ENCODE measurements around the gene RGMB. TPM values are rescaled to one million over a fixed set of nuclear protein-coding genes. Genes with fewer than 3 reads are reported as not detected.

RGMB gene
- total RNA-seq, 1 donor, result 70.9 TPM

DNA sequence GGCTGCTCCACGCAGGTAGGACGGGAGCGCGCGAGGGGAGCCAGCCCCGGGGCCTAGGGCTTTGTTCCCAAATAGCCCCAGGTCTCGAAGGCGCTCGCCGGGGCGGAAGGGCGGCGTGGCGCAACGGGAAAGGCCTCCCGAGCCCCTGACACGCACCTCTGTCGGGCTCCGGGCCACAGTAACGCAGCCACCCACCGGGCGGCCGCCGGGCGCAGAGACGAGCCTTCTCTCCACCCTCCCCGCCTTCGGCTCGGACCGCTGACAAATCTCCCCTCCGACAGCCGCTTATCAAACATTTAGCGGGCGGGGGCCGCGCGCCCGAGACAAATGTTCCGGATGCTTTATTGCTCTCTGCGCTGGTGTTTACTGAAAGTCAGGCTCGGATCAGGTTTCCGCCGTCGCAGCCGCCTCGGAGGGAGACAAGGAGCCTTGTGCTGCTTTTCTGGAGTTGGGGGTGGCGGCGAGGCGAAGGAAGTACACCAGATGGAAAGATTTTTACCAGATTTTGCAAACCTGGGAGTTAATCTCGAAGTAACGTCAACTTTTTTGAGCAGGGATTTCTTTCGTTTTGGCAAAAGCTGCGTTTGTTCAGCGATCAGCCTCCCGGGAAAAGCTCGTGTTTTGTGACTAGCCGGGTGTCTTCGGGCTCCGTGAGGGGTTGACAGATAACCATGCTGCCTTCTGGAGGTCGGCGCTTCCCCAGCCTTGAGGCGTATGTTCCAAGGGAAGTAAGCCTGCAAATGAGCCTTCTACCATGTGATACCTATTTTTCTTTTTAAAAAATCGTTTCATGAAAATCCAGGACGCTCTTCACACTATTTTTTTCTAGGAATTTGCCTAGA, 950 bp downstream of the RGMB start:
- peak overlapping the region; percentile 80 for H3K4me2 ChIP-seq (ENCODE audit: insufficient read depth, low read length)
- H3K27me3 ChIP-seq (ENCODE audit: insufficient read depth, low read length), result no peaks in the 10 kb centered on the region
- peaks cover 19% of the 10 kb centered on the region for H3K36me3 ChIP-seq (ENCODE audit: insufficient read depth, low read length)
- peaks cover 45% of the 10 kb centered on the region for H4K20me1 ChIP-seq (ENCODE audit: insufficient read depth, low read length)
- no peak for DNase-seq (ENCODE audit: insufficient read length, low spot score, missing footprints)
- TF ChIP-seq, protein P1, sequence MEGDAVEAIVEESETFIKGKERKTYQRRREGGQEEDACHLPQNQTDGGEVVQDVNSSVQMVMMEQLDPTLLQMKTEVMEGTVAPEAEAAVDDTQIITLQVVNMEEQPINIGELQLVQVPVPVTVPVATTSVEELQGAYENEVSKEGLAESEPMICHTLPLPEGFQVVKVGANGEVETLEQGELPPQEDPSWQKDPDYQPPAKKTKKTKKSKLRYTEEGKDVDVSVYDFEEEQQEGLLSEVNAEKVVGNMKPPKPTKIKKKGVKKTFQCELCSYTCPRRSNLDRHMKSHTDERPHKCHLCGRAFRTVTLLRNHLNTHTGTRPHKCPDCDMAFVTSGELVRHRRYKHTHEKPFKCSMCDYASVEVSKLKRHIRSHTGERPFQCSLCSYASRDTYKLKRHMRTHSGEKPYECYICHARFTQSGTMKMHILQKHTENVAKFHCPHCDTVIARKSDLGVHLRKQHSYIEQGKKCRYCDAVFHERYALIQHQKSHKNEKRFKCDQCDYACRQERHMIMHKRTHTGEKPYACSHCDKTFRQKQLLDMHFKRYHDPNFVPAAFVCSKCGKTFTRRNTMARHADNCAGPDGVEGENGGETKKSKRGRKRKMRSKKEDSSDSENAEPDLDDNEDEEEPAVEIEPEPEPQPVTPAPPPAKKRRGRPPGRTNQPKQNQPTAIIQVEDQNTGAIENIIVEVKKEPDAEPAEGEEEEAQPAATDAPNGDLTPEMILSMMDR (IDR thresholded peaks at IDR 0.05; ENCODE audit: extremely low read depth, low read depth, low read length), result no peak
- H3K4me1 ChIP-seq (ENCODE audit: insufficient read depth, low read length), result peaks cover 45% of the 10 kb centered on the region
- H3K27ac ChIP-seq (ENCODE audit: low read depth, low read length), result peak overlapping the region; percentile 84
- no peaks in the 10 kb centered on the region for H3K9me3 ChIP-seq (ENCODE audit: low read depth, low read length)
- H3K79me2 ChIP-seq (ENCODE audit: insufficient read depth, low read length), result peaks cover 95% of the 10 kb centered on the region
- H3K4me3 ChIP-seq (ENCODE audit: insufficient read depth, low read length), result peak overlapping the region; percentile 78
- H2AFZ ChIP-seq (ENCODE audit: low read length), result no peak overlapping the region

DNA sequence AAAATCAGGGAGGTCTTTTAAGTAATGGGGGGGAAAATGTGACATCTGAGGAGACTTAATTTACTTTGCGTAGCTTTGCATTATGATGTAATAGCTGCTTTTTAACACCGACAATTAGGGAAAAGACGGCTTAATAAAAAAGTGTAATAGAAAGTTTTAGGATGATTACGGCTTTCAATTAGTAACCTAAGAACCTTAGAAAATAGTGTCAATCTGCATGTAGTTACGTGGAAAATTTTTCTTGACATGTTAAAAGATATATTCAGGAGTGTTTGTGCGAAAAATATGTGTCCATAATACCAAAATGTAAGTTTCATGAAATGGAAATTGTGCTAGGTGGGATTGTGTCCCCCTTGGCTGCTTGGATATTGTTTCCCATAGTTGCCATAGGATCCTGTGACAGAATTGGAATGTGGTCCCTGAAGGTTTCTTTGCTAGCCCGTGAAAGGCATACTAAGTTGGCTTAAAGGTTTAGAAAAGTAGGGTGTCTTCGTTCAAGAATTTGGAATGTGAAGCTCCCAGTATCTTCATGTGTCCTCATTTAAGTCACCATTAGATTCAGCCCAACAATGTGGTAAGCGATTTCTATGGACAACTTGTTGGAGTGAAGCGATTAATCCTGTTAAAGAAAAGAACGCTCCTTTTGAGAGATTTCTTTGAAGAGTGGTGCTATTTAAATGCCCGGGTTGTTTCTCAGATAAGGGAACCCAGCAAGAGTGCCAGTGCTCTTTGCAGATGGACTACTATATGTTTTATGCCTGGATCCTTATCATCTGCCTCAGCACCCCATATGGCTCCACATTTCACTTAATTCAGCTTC, 2.0 kb downstream of the RGMB start:
- Histone ChIP-seq H4K20me1 (ENCODE audit: insufficient read depth, low read length) (peaks cover 55% of the 10 kb centered on the region), H3K36me3 (ENCODE audit: insufficient read depth, low read length) (peaks cover 29% of the 10 kb centered on the region), H3K27ac (ENCODE audit: low read depth, low read length) (peak overlapping the region; percentile 84)

DNA sequence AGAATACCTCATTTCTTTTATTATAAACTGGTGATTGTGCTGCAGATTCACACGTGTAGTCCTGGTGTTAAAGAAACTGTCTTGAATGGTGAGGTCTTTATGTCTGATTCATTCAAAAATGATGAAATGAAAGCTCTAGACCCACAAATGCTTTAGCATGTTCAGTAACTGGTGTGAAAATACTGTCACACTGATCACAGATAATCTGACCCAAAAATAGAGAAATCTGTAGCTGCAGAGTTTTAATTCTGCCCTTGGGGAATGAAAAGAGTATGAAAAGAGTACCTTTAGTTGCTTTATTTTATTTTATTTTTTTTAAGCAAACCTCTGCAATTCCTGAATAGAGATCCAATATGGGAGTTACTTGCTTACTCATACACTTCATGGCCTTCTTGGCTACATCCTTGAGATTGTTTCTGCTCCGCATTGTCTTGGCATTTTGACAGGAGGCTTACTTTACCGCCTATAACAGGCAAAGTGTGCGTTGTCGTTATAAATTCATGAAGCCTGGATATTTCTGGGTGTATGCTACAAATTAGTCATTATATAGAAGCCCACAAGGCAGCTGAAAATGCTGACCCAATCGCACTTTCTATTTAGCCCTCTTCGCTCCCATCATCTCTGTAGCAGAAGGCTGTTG, 2.7 kb downstream of the RGMB start:
- H4K20me1 ChIP-seq (ENCODE audit: insufficient read depth, low read length), result peaks cover 62% of the 10 kb centered on the region
- H3K9me3 ChIP-seq (ENCODE audit: low read depth, low read length), result no peaks in the 10 kb centered on the region
- TF ChIP-seq, protein P1 (IDR thresholded peaks at IDR 0.05; ENCODE audit: extremely low read depth, low read depth, low read length), result no peak
- peak overlapping the region; percentile 78 for H3K4me3 ChIP-seq (ENCODE audit: insufficient read depth, low read length)
- H3K27me3 ChIP-seq (ENCODE audit: insufficient read depth, low read length), result no peaks in the 10 kb centered on the region
- H3K4me1 ChIP-seq (ENCODE audit: insufficient read depth, low read length), result peaks cover 62% of the 10 kb centered on the region
- DNase-seq (ENCODE audit: insufficient read length, low spot score, missing footprints), result peak; percentile 94
- no peak overlapping the region for H2AFZ ChIP-seq (ENCODE audit: low read length)
- peaks cover 37% of the 10 kb centered on the region for H3K36me3 ChIP-seq (ENCODE audit: insufficient read depth, low read length)
- H3K27ac ChIP-seq (ENCODE audit: low read depth, low read length), result peak overlapping the region; percentile 84
- peaks cover 95% of the 10 kb centered on the region for H3K79me2 ChIP-seq (ENCODE audit: insufficient read depth, low read length)
- peak overlapping the region; percentile 80 for H3K4me2 ChIP-seq (ENCODE audit: insufficient read depth, low read length)

More for the DNA sequence above, 2.0 kb downstream of the RGMB start:
- peak overlapping the region; percentile 78 for H3K4me3 ChIP-seq (ENCODE audit: insufficient read depth, low read length)
- TF ChIP-seq, protein P1 (IDR thresholded peaks at IDR 0.05; ENCODE audit: extremely low read depth, low read depth, low read length), result no peak
- no peak for DNase-seq (ENCODE audit: insufficient read length, low spot score, missing footprints)
- no peaks in the 10 kb centered on the region for H3K9me3 ChIP-seq (ENCODE audit: low read depth, low read length)
- no peaks in the 10 kb centered on the region for H3K27me3 ChIP-seq (ENCODE audit: insufficient read depth, low read length)
- peaks cover 95% of the 10 kb centered on the region for H3K79me2 ChIP-seq (ENCODE audit: insufficient read depth, low read length)
- H2AFZ ChIP-seq (ENCODE audit: low read length), result no peak overlapping the region
- peaks cover 55% of the 10 kb centered on the region for H3K4me1 ChIP-seq (ENCODE audit: insufficient read depth, low read length)
- H3K4me2 ChIP-seq (ENCODE audit: insufficient read depth, low read length), result peak overlapping the region; percentile 80

Data from osteoblast (primary cell).